ENCODE measurements around the gene ZNF217.
"Not testable (repeated sequence)": the region's sequence is repeated elsewhere in the genome, so short reads cannot be mapped to it uniquely, and the experiment has no call there.

DNA sequence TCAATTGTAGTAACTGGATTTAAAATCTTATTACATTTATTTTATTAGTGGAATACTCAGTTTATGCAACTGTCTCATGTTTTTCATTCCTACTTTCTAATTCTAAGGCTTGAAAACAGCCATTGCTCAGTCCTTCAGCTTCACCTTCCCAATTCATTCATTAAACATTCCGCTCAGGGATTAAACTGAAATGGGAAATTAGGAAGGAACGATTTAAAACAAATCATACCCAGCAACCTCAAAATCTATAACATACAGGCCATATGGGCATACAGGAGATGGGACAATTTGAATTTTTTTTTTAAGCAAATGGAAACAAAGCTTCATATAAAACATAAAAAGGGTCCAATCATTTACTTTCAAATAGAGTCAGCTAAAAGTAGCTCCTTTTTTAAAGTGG, 3.5 kb downstream of the ZNF217 start:
- TF ChIP-seq, protein P1, sequence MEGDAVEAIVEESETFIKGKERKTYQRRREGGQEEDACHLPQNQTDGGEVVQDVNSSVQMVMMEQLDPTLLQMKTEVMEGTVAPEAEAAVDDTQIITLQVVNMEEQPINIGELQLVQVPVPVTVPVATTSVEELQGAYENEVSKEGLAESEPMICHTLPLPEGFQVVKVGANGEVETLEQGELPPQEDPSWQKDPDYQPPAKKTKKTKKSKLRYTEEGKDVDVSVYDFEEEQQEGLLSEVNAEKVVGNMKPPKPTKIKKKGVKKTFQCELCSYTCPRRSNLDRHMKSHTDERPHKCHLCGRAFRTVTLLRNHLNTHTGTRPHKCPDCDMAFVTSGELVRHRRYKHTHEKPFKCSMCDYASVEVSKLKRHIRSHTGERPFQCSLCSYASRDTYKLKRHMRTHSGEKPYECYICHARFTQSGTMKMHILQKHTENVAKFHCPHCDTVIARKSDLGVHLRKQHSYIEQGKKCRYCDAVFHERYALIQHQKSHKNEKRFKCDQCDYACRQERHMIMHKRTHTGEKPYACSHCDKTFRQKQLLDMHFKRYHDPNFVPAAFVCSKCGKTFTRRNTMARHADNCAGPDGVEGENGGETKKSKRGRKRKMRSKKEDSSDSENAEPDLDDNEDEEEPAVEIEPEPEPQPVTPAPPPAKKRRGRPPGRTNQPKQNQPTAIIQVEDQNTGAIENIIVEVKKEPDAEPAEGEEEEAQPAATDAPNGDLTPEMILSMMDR (conservative IDR thresholded peaks at IDR 0.05; ENCODE audit: low read depth, low read length): not testable (repeated sequence)
- not testable (repeated sequence) for TF ChIP-seq EZH2phosphoT487 (IDR thresholded peaks at IDR 0.05; ENCODE audit: borderline replicate concordance, low read length)

All from PC-3 (cell line).